GM21367 (cell line): ENCODE measurements around the gene CST2.
"Not testable (repeated sequence)": the region's sequence is repeated elsewhere in the genome, so short reads cannot be mapped to it uniquely, and the experiment has no call there.

Source experiments
- ATAC-seq: cut with Tn5 transposase; IDR thresholded peaks from one replicate; pipeline ENCODE4 v1.9.1; 2021; ENCODE audit not compliant: unreplicated experiment

CST2 gene

DNA sequence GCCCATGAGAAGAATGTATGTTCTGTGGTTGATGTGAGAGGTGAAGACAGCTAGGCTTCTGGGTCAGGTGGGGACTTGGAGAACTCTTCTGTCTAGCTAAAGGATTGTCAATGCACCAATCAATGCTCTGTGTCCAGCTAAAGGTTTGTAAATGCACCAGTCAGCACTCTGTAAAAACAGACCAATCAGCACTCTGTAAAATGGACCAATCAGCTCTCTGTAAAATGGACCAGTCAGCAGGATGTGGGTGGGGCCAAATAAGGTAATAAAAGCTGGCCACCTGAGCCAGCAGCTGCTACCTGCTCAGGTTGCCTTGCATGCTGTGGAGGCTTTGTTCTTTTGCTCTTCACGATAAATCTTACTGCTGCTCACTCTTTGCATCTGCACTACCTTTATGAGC is 15.0 kb downstream of the CST2 start:
- not testable (repeated sequence) for ATAC-seq

GRCh38 chr20:23810349-23810748 is 16.2 kb downstream of the CST2 start:
- not testable (repeated sequence) for ATAC-seq

- ATAC-seq = no peak
These were observed 25.7 kb downstream of the CST2 start for GRCh38 chr20:23800865-23801264.

DNA sequence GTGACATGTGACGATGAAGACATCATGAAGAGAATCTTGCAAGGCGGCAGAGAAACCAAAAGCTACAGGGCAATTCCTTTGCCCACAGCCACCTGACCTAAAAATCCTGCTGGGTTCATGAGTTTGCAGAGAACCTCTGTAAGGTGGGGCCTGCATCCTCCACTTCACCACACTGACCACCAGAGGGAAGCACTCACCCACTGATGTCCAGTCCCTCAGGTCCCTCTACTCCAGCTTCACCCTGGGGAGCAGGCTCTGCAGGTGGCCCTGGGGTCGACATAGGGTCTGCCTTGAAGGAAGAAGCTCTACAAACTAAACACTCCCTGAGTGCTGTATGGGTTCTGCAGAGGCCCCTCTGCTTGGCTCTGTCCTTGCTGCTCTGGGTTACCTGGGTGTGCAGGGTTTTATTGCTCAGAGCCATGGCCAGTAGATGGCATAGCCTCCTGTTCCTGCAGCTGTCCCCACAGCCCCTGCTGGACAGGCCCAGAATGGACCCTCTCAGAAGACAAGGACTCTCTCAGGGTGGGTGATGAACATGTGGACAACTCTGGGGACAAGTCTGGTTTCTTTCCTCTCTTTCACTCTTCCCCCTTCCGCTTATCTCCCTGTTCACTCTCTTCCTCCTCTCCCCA is 27.2 kb downstream of the CST2 start:
- ATAC-seq = peak; percentile 82

GRCh38 chr20:23795526-23795925 is 31.0 kb downstream of the CST2 start:
- ATAC-seq = no peak

DNA sequence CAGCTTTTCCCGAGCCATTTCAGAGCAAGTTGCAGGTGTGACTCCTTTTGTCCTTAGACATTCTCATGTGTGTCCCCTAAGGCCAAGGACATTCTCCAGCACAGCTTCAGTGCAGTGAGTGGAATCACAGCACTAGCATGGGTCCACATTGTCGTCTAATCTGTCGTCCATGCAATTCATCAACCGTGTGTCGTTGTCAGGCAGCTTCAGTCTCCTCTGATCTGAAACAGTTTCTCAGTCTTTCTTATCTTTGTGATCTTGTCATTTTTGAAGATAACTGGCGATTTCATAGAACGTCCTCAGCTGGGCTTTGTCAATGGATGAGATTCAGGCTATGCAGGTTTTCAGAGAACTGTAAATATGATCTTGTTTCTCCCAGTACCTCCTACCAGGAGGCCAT is 31.7 kb downstream of the CST2 start:
- no peak for ATAC-seq

DNA sequence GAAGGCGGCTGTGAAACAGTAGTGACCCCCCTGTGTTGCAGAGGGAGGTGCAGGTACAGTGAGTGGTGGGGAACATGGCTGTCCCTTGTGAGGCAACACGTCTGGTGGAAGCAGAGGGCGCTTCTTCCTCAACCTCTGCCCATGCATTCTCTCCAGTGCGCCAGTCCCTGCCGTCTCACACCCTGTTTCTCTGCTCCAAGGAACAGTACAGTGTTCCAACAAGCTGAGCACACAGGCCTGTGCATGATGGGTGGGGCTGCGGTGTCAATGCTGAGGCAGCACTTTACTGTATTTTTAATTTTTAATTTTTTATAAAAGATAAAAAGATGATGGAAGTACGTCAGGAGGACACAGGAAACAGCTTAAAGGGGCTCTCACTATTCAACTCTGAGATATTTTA is 32.5 kb downstream of the CST2 start:
- ATAC-seq = no peak

DNA sequence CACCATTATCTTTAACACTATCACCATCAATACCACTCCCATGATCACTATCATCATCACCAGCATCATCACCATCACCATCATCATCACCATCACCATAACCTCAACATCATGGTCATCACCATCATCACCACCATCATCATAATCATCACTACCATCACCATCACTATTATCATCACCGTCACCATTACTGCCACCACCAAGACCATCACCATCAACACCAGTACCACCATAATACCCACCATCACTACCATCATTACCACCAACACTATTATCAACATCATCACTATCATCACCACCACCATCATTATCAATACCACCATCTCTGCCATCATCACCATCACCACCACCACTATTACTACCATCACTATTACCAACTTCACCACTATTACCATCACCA is 43.1 kb downstream of the CST2 start:
- ATAC-seq = no peak

DNA sequence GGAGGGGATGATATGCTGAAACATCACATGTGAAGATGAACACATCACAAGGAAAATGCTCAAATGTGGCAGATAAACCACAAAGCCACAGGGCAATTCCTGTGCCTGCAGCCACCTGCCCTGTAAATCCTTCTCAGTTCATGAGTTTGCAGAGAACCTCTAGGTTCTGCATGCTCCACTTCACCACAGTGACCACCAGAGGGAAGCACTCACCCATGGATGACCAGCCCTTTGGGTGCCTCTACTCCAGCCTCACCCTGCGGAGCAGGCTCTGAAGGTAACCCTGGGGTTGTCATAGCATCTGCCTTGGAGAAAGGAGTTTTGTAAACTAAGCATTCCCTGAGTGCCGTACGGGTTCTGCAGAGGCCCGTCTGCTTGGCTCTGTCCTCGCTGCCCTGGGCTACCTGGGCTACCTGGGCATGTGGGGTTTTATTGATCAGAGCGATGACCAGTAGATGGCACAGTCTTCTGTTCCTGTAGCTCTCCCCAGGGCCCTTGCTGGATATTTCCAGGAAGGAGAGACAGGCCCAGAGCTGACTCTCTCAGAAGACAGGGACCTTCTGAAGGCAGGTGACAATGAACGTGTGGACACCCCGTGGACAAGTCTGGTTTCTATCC is 44.1 kb downstream of the CST2 start:
- no peak for ATAC-seq

GRCh38 chr20:23778676-23779075 is 47.9 kb downstream of the CST2 start:
- not testable (repeated sequence) for ATAC-seq

DNA sequence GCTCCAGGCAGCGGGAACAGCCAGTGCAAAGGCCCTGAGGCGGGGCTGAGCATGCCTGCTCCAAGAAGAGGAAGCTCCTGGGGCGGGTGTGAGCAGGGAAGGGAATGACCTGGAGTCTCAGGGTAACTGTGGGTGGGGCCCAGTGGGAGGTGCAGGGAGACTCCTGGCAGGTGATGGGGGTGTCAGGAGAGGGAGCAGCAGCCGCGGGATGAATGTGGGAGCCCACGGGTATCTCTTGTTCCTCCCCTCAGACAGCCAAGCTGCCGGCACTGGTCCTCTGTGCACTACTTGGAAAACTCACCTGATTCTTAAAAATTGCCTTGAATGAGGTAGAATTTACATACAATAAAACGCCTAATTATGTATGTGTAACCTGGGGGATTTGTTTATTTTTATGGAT is 49.1 kb downstream of the CST2 start:
- ATAC-seq = not testable (repeated sequence)

GRCh38 chr20:23776067-23776771 is 50.3 kb downstream of the CST2 start:
- ATAC-seq = no peak

DNA sequence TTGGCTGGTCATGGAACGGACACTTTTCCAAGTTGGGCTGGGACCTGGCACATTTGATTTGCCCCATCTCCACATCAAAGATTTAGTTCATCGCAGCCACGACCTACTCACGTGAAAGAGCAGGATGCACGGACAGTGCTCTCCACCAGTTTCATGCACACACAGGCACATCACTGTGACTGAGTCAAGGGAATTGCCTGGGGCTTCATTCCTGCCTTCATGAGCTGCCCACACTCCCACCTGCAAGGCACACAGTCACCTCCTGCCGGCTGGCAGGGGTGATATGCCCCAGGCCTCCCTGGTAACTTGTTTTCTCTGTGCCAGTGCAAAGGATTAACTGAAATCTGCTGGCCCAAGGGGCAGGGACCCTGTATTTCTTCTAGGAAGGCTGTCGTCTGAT is 52.4 kb downstream of the CST2 start:
- no peak for ATAC-seq
